SU-DHL-6 (cell line): ENCODE data around the gene TRIM5.
"Not testable (repeated sequence)": the region's sequence is repeated elsewhere in the genome, so short reads cannot be mapped to it uniquely, and the experiment has no call there.

ENCODE experiments used
- H2AFZ ChIP-seq: fragments of 200-600 bp; sonication (generic); 2 replicates; pipeline ENCODE4 v1.6.1; 2014; ENCODE audit warnings: low read depth, mild to moderate bottlenecking, moderate library complexity, mixed read lengths, antibody characterized with exemption, low read length; ENCODE audit not compliant: severe bottlenecking
- H3F3A ChIP-seq: fragments of 200-600 bp; shearing (Covaris generic); 2 replicates; pipeline ENCODE4 v1.6.0; 2016; ENCODE audit warnings: antibody characterized with exemption, mild to moderate bottlenecking; ENCODE audit not compliant: insufficient read depth
- H3K27ac ChIP-seq: fragments of 200-600 bp; sonication (generic); 2 replicates; pipeline ENCODE4 v1.5.1; 2016; ENCODE audit warnings: low read depth, mild to moderate bottlenecking, low read length, moderate library complexity, mixed read lengths
- H3K27me3 ChIP-seq: fragments of 200-600 bp; sonication (generic), shearing (Covaris generic); 2 replicates; pipeline ENCODE4 v1.6.0; 2014; ENCODE audit warnings: mild to moderate bottlenecking, low read length
- H3K36me3 ChIP-seq: fragments of 200-600 bp; sonication (generic); 2 replicates; pipeline ENCODE4 v1.6.1; 2014; ENCODE audit warnings: mild to moderate bottlenecking, low read length, mixed read lengths
- H3K4me2 ChIP-seq: fragments of 300-600, 200-600 bp; shearing (Covaris generic), sonication (generic); 2 replicates; pipeline ENCODE4 v1.6.0; 2014; ENCODE audit warnings: low read length, low read depth, mild to moderate bottlenecking; ENCODE audit not compliant: poor library complexity, severe bottlenecking
- H3K4me3 ChIP-seq: fragments of 200-600 bp; sonication (generic); 2 replicates; pipeline ENCODE4 v1.5.1; 2014; ENCODE audit warnings: antibody characterized with exemption, low read length, mild to moderate bottlenecking, mixed read lengths; ENCODE audit not compliant: insufficient read depth, poor library complexity, severe bottlenecking
- H3K79me2 ChIP-seq: fragments of 200-600 bp; sonication (generic); 2 replicates; pipeline ENCODE4 v1.6.1; 2014; ENCODE audit warnings: mild to moderate bottlenecking, low read length, moderate library complexity; ENCODE audit not compliant: insufficient read depth
- H3K9ac ChIP-seq: fragments of 200-600 bp; sonication (generic); 2 replicates; pipeline ENCODE4 v1.7.0; 2014; ENCODE audit warnings: mild to moderate bottlenecking, low read length
- H3K9me2 ChIP-seq: fragments of 200-600 bp; sonication (generic); replicated peaks from 2 replicates; pipeline ENCODE4 v1.6.1; 2014; ENCODE audit warnings: low read length; ENCODE audit not compliant: insufficient read depth
- H3K9me3 ChIP-seq: fragments of 200-600 bp; sonication (generic); 2 replicates; pipeline ENCODE4 v1.6.1; 2014; ENCODE audit warnings: low read length, mixed read lengths; ENCODE audit not compliant: insufficient read depth
- H4K20me1 ChIP-seq: fragments of 200-600 bp; sonication (generic); 2 replicates; pipeline ENCODE4 v1.6.1; 2014; ENCODE audit warnings: low read depth, mild to moderate bottlenecking, antibody characterized with exemption, low read length, moderate library complexity, mixed read lengths
- CTCF ChIP-seq: fragments of 200-600 bp; sonication (generic); IDR thresholded peaks from one replicate; pipeline ENCODE4 v1.5.1; 2017; ENCODE audit warnings: antibody characterized with exemption, mild to moderate bottlenecking, low read length, moderate library complexity; ENCODE audit not compliant: insufficient read depth, poor library complexity, severe bottlenecking
- EZH2phosphoT487 ChIP-seq: fragments of 200-600 bp; sonication (generic), shearing (Covaris generic); conservative IDR thresholded peaks from 2 replicates; pipeline ENCODE4 v1.6.1; 2018; ENCODE audit warnings: mild to moderate bottlenecking, antibody characterized with exemption, low read length, moderate library complexity, mixed read lengths

TRIM5 gene

GRCh38 chr11:5722622-5723021, 37.7 kb upstream of the TRIM5 start:
- no peaks in the 10 kb centered on the region for H3K9me3 ChIP-seq
- H3K79me2 ChIP-seq = no peaks in the 10 kb centered on the region
- no peaks in the 10 kb centered on the region for H4K20me1 ChIP-seq
- H3K4me2 ChIP-seq = no peak overlapping the region
- H2AFZ ChIP-seq = no peak overlapping the region
- H3K9me2 ChIP-seq = no peaks in the 10 kb centered on the region
- H3K36me3 ChIP-seq = no peaks in the 10 kb centered on the region
- H3K4me3 ChIP-seq = no peak overlapping the region
- H3K27me3 ChIP-seq = no peaks in the 10 kb centered on the region
- no peak overlapping the region for H3K27ac ChIP-seq
- no peaks in the 10 kb centered on the region for H3F3A ChIP-seq
- no peak for TF ChIP-seq CTCF
- no peak for TF ChIP-seq EZH2phosphoT487
- no peak overlapping the region for H3K9ac ChIP-seq

GRCh38 chr11:5719703-5720495, 35.0 kb upstream of the TRIM5 start:
- H3K9me3 ChIP-seq = no peaks in the 10 kb centered on the region
- no peaks in the 10 kb centered on the region for H3K36me3 ChIP-seq
- no peaks in the 10 kb centered on the region for H3K27me3 ChIP-seq
- no peaks in the 10 kb centered on the region for H3K9me2 ChIP-seq
- no peak overlapping the region for H3K4me2 ChIP-seq
- no peak overlapping the region for H3K4me3 ChIP-seq
- no peak for TF ChIP-seq CTCF
- no peak for TF ChIP-seq EZH2phosphoT487
- no peaks in the 10 kb centered on the region for H4K20me1 ChIP-seq
- no peak overlapping the region for H3K27ac ChIP-seq
- no peak overlapping the region for H3K9ac ChIP-seq
- no peak overlapping the region for H2AFZ ChIP-seq
- no peaks in the 10 kb centered on the region for H3F3A ChIP-seq
- no peaks in the 10 kb centered on the region for H3K79me2 ChIP-seq

GRCh38 chr11:5716518-5716917, 31.6 kb upstream of the TRIM5 start:
- not testable (repeated sequence) for H4K20me1 ChIP-seq, H3K4me3 ChIP-seq, H3K9me2 ChIP-seq

GRCh38 chr11:5713695-5714094, 28.8 kb upstream of the TRIM5 start:
- no peak overlapping the region for H3K27ac ChIP-seq
- no peaks in the 10 kb centered on the region for H3K9me2 ChIP-seq
- H3K79me2 ChIP-seq = no peaks in the 10 kb centered on the region
- H3F3A ChIP-seq = no peaks in the 10 kb centered on the region
- TF ChIP-seq EZH2phosphoT487 = no peak
- no peak for TF ChIP-seq CTCF
- no peaks in the 10 kb centered on the region for H3K27me3 ChIP-seq
- no peaks in the 10 kb centered on the region for H4K20me1 ChIP-seq
- peaks cover 12% of the 10 kb centered on the region; the same call in 1 of the 2 replicates for H3K36me3 ChIP-seq
- no peaks in the 10 kb centered on the region for H3K9me3 ChIP-seq
- H3K9ac ChIP-seq = no peak overlapping the region
- no peak overlapping the region for H2AFZ ChIP-seq
- no peak overlapping the region for H3K4me2 ChIP-seq
- H3K4me3 ChIP-seq = no peak overlapping the region

More at GRCh38 chr11:5716518-5716917, 31.6 kb upstream of the TRIM5 start:
- not testable (repeated sequence) for H3K27ac ChIP-seq, H2AFZ ChIP-seq, H3K4me2 ChIP-seq, H3K79me2 ChIP-seq, H3K27me3 ChIP-seq, H3K9me3 ChIP-seq, H3K36me3 ChIP-seq, H3K9ac ChIP-seq, H3F3A ChIP-seq
